GM19328 (cell line): Measurements from ENCODE around the gene LUZP2.

Experiments
- ATAC-seq: cut with Tn5 transposase; IDR thresholded peaks from one replicate; pipeline ENCODE4 v1.9.1; 2021; ENCODE audit warnings: mild to moderate bottlenecking, moderate library complexity; ENCODE audit not compliant: unreplicated experiment

Gene LUZP2

DNA sequence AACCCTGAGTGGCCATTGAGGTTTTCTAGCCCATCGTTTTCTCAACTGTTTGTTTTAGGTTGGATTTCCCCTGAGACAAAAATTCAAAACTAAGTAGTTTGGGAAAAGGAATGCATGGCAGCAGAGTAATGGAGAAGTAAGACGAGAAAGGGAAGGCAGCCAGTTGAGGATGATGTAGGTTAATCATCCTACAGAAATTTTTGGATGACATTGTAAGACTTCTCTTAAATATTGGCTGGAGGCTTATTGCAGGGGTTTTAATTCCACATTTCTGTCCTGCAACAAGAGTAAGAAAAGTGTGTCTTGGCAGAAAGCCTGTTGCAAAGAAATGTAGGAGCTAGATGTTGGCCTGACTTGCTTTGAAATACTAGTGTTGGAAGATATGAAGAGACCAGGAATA lies 308.8 kb downstream of the LUZP2 start:
- no peak for ATAC-seq

DNA sequence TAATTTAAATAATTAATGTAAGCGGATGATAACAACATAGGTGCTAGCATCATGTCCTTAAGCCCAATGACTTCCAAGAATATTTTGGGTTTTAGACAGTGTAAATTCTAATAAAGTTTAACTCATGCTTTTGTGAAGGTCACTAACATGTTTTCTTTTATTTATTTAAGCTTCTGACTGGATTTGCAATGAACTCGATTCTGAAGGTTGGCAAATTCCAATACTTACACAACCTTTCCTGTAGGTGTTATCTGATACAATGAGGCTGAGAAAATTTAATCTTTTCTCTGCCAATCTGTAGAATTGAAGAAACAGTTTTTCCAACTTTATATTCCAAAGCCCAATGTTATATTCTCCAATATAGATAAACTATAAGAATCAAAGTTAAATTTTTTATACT lies 311.3 kb downstream of the LUZP2 start:
- ATAC-seq = no peak

DNA sequence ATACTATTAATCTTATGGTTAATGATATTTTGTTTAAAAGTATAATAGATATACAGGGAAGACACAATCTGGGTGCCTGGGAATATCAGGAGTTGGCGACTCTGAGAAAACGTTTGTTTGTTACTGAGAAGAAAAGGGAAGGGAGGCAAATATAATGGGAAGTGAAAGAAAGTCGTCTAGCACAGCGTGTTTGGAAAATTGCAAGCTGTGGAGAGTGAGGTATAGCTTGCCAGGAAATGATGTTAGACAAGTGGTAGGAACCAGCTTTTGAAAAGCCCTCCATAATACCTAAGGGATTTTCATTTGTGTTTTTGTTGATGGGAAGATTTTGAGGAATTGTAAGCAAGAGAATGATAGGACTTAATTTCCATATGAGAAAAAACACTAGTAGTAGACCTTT lies 322.2 kb downstream of the LUZP2 start:
- no peak for ATAC-seq

DNA sequence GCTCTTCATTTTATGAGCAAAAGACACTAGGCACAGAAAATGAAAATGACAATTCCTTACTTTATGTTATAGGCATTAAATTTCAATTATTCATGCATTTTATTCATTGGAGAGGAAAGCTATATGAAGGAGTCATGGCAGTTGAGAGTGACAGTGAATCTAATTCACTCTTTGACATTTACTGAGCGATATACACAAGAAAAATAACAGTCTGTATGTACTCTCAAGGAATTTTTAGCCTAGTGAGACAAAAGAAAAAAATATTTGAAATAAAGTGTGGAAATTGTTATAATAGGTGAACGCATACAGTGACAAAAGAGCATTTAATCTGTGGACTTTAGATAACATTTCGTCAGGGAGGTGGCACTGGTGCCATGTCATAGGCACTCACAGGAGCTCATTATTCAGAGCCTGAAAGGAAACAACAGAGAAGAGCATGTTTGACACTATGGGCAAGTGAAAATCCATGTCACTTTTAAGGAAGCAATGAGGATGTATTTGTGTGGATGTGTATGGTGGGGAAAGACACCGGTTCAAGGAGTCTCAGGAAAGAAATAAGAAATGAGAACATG lies 323.1 kb downstream of the LUZP2 start:
- ATAC-seq = no peak

DNA sequence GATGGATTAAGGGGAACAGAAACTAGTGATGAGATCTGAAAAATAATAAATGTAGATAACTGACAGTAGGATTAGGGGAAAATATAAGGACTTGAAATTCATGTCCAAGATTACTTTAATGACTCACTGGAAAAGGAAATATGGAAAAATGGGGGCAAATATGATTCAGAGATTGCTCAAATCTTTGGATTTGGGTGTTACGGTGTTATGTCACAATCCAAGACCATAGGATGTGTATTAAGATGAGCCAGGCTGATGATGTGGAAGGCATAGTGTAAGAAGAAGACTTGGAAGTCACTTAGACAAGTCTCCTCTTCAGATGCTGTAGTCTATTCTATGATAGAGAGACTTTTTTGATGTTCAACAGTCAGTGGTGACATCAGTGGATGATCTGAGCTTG lies 323.7 kb downstream of the LUZP2 start:
- no peak for ATAC-seq

DNA sequence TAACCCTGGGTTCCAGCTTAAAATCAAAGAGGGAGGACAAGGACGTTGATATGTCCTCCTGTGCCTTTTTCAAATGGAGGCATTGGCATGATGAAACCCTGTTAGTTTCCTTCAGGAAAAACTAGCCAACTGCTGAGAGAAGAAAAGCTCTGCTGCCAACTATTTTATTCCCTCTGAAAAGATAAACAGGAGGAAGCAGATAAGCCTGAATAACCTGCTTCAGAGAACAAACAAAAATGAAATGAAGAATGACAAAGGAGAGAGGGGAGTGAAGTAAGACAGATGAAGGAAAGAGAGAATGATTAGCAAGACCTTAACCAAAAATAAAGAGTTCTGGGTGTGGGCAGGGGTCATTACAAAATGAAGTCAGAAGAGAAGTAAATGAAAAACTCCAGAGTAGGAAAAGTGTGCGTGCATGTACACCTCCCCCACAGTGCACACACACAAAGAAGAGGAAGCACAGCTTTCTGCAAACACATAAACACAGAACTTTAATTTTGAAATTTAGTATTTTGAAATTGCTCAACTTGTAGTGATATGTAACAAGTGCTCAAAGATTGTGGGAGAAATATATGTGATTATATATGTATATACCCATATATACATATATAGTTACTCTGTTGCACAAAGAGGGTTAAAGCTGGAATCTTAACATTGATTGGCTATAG lies 332.2 kb downstream of the LUZP2 start:
- no peak for ATAC-seq

DNA sequence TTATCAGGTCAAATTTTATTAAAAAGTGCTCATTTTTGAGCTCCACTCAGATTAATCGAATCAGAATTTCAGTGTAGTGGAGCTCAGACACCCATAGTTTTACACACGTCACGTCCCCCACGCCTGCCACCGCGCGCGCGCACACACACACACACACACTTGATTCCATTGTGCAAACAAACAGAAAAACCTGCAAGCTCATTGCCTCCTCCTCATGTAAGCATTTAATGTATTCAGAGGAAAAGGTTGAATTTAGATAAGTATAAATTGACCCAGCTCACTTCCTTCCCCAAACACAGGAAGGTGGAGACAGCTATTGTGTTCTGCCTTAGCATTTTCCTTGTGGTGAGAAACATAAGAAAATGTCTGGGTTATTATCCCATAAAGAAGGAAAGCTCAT lies 336.7 kb downstream of the LUZP2 start:
- ATAC-seq = no peak

DNA sequence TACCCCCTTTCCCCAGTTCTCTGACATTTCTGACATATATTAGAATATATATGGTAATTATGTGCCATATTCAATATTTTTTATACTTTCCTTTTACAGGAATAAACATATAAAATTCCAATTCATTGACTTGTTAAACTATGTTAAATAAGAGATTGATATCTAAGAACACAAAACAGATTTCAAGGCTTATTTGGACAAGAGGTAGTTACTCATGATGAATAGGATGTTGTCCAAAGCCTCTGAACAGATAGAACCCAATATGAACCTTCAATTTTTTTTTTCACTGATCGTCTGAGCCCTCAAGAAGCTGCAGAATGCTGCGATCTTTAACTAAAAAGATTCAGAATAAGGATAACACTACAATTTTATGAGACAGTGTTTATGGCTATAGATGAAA lies 340.3 kb downstream of the LUZP2 start:
- no peak for ATAC-seq

DNA sequence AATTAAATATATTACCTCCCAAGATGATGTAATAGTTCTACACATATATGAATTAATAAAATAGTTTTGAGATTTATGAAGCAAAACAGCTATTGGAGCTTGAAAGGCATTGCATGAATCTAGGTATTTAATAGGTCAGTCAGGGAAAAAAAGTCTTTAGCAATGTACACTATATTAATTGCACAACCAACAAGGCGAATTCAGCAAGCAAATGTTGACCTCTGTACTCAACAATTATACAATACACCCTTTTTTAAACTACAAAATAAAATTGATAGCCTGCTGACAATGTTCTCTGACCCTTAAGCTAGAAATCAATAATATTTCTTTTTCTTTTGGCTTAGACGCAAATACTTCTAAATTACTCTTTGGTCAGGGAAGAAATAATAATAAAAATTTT lies 345.5 kb downstream of the LUZP2 start:
- no peak for ATAC-seq

DNA sequence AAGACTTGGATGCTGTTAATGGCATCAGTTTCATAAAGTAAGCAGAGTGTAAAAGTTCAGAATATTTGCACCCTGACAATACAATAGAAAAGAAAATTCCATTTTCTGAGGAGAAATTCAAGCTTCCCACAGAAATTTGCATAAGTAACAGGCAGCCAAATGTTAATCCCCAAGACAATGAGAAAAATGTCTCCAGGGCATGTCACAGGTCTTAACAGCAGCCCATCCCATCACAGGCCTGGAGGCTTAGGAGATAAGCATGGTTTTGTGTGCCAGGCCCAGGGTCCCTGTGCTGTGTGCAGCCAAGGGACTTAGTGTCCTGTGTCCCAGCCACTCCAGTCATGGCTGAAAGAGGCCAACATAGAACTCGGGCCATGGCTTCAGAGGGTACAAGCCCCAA lies 347.6 kb downstream of the LUZP2 start:
- ATAC-seq = no peak

DNA sequence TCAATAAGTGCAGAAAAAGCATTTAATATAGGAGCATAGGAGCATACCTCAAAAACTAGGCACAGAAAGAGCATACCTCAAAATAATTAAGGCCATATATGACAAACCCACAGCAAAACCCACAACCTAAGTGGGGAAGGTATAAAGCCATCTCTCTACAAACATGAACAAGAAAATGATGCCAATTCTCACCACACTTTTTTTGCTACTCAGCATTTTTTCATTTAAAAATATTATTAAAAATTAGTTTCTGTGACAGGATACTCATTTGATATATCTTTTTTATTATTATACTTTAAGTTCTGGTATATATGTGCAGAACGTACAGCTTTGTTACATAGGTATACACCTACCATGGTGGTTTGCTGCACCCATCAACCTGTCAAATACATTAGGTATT lies 352.0 kb downstream of the LUZP2 start:
- ATAC-seq = no peak

DNA sequence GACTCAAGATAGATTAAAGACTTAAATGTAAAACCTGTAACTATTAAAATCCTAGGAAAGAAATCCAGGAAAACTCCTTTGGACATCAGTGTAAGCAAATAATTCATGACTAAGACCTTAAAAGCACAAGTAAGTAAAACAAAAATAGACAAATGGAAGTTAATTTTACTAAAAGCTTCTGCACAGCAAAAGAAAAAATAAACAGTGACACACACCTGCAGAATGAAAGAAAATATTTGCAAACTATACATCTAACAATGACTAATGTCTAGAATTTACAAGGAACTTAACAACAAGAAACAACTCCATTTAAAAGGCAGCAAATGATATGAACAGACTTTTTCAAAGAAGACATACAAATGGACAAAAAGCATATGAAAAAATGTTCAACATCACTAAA lies 359.1 kb downstream of the LUZP2 start:
- ATAC-seq = no peak

DNA sequence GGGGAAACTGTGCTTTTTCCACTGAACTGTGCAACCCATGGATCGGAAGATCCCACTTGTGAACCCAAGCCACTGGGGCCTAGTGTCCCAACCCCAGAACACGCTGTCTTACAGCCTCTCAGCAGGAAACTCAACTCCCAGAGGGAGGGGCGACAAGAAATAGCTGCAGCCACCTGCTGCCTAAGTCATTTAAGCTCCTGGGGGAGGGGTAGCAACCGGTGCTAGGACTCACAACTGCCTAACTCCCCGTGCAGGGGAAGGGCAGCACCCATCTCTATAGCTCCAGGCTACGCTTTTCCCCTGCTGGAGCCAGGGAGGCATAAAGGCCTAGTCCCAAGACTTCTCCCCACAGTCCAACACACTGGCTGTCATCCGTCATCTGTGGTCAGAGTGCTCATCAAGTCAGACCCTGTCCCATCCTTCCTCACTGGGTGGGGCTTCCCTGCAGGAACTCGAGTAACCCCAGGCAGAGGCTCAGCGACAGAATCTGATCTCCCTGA lies 363.0 kb downstream of the LUZP2 start:
- ATAC-seq = no peak

DNA sequence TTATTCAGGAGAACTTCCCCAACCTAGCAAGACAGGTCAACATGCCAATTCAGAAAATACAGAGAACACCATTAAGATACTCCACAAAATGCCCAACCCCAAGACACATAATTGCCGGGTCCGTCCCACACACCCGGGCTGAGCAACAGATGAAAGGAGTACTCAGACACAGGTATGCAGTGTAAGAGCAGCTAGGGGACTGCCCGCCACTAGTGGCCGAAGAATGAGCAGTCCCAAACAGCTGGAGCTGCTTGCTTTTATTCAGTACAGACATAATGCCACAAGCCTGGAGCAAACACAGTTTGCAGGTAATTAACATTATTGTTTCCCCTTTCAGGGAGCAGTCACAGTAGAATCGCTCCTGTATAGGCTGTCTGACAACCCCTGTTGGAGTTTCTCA lies 364.6 kb downstream of the LUZP2 start:
- no peak for ATAC-seq

DNA sequence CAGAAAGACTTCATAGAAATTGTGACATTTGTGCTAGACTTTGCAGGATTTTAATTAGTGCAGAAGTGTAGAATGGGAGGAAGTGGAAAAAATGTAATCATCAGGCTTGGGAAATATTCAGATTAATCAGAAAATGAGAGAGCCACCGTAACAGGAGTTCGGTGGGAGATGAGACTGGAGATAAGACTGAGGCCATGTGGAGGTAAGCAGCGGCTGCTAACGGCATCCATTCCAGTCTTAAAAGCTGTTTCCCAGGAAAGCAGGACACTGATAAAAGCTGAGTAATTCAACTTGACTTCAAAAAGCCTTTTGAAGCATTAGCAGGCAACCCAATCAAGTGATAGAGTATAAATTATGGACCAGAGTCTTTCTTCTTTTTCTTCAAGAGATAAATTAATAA lies 369.9 kb downstream of the LUZP2 start:
- ATAC-seq = no peak

DNA sequence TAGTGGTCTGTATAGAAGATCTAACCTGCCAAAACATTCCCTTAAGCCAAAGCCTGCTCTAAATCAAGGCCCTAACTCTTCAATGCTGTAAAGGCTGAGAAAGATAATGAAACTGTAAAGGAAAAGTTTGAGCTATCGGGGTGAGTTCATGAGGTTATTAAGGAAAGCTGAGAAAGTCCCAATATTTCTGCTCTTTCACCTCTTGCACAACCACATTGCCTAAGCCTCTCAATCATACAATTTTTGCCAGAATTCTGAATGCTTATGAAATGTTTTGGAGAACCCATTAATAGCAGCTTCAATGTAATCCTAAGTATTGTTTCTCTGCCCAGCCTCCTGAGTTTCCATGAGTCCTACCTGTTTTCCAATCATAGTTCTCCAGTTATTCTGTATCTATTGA lies 373.2 kb downstream of the LUZP2 start:
- ATAC-seq = no peak

DNA sequence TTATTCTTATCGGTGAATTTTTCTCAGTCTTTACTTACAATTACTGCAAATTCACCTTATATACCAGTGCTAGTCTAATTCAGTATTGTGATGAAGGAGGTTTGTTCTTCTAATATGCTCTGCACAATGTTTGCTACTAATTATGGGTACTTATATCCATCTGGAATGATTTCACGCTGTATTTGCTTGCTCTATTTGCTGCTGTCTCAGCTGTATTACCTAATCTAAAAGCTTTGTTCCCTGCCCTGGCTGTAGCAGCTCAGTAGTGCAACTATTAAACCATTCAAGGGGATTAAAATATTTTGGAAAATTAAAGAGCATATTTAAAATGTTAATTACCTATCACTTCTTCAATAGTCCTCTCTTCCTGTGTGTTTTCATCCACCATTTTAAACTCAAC lies 375.3 kb downstream of the LUZP2 start:
- ATAC-seq = no peak

DNA sequence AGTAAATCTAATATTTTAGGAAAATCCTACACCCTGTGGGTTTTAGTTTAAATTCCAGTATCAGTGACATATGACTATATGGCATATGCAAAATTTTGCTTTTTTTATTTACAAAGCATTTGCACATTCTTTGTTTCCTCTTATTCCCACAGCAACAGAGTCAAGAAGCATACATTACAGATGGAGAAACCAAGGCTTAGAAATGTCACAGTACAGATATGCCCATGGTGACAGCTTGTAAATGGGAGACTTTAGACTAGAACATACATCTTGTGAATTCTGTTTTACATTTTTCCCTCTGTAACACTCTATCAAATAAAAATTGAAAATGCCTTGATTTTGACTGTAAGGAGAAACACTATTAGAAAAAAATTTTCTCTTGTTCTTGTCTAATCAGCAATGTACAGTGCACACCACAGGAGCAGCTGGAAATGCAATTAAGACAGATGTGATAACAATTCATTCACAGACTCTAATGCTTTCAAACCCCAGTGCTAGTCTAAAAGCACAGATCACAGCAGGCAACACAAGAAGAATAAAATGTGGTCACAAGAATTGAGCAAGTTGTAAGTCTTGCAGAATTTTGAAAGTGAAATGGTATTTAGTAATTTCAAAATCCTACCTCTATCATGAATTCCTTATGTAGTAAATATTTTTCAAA lies 375.9 kb downstream of the LUZP2 start:
- no peak for ATAC-seq

DNA sequence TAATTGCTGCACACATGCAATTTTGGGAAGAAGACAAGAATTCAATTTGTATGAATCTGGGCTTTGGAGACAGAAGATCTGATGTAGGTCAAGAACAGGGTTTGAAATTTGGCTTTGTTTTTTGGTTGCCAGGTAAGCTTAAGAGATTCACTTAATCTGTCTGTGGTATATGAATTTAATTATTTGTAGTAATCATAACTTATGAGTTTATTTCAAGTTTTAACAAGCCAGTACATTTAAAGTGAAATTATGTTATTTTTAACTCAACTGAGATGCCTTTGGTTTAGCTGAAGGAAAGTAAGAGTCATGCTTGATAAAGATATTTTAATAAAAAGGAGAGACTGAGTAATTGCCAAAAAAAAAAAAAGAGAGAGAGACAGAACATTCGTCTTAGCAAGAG lies 384.1 kb downstream of the LUZP2 start:
- ATAC-seq = no peak

DNA sequence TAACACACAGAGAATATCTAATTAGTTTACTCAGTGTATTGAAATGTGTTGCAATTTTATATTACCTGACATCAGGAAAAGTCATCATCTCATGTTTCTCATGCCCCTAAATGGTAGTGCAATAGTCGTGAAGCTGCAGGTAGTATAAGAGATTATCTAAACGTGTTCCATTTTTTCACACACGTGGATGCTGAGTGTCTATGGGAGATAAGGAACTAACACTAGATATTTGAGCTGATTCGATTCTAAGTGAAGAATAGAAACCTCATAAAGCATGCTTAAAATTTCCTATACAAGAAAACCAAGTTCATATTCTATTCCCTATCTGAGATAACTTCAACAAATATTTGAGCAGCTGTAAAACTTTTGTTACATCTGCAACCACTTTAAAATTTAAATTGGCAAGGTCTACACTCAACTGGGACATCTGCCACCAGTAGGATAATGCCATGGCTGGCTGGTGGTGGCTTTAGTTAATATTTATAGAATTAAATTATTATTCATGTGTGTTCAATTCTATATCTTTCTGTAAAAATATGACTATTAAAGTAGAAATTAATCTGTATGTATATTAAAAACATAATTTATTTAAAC lies 388.8 kb downstream of the LUZP2 start:
- no peak for ATAC-seq

DNA sequence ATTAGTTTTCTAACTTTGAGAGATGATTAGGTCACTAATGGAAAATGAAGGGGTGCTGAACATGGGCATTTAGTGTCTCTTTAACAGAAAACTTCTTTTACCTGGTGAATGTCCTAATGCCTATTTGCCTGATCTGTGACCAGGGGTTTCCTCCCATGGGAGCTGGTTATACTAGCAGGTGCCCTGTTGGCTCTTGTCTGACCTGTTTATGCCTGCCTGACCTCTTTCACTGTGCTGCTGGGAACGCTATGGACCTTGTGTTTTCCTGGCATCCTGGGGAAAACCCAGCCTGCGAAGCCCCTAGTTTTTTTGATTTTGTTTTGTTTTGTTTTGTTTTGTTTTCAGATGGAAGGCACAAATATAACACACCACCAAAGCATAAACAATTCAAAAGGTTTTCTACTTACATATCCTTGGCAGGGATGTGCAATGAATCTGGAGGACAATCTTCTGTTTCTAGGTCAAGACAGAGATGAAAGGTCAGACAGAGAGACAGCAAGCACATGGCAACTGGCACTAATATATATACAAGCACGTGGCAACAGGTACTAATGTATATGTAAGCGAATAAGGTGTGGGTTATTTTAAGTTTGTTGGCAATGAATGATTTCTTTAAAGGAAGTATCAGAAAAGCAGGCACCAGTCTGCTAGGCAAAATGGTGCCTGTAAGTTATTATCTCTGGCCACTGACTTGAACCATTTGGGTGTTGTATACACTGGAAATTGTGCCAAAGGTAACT lies 390.2 kb downstream of the LUZP2 start:
- ATAC-seq = no peak
